ENCODE measurements around the gene CEACAM21.

DNA sequence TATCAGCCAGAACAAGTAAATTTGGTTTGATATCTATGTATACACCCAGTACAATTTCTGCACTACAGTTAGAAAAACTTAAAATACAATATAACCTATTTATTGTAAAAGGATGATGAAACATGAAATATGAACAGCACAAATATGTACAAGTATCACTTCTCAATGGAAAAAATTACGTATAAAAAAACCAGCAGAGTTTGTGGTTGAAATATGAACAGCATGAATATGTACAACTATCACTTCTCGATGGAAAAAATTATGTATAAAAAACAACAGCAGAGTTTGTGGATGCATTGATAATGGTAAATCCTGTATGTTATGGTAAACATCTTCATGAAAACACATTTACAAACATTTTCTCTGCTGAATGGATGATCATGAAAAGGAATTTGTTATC is 32.4 kb upstream of the CEACAM21 start:
- TF ChIP-seq TCF7L2 (IDR thresholded peaks at IDR 0.05; ENCODE audit: borderline replicate concordance, low read depth, low read length) = no peak
- TF ChIP-seq ZNF558 (tag by site-specific recombination; IDR thresholded peaks at IDR 0.05) = no peak
- TF ChIP-seq, protein P1, sequence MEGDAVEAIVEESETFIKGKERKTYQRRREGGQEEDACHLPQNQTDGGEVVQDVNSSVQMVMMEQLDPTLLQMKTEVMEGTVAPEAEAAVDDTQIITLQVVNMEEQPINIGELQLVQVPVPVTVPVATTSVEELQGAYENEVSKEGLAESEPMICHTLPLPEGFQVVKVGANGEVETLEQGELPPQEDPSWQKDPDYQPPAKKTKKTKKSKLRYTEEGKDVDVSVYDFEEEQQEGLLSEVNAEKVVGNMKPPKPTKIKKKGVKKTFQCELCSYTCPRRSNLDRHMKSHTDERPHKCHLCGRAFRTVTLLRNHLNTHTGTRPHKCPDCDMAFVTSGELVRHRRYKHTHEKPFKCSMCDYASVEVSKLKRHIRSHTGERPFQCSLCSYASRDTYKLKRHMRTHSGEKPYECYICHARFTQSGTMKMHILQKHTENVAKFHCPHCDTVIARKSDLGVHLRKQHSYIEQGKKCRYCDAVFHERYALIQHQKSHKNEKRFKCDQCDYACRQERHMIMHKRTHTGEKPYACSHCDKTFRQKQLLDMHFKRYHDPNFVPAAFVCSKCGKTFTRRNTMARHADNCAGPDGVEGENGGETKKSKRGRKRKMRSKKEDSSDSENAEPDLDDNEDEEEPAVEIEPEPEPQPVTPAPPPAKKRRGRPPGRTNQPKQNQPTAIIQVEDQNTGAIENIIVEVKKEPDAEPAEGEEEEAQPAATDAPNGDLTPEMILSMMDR (tag by site-specific recombination; IDR thresholded peaks at IDR 0.05) = no peak
- TF ChIP-seq, protein P2, sequence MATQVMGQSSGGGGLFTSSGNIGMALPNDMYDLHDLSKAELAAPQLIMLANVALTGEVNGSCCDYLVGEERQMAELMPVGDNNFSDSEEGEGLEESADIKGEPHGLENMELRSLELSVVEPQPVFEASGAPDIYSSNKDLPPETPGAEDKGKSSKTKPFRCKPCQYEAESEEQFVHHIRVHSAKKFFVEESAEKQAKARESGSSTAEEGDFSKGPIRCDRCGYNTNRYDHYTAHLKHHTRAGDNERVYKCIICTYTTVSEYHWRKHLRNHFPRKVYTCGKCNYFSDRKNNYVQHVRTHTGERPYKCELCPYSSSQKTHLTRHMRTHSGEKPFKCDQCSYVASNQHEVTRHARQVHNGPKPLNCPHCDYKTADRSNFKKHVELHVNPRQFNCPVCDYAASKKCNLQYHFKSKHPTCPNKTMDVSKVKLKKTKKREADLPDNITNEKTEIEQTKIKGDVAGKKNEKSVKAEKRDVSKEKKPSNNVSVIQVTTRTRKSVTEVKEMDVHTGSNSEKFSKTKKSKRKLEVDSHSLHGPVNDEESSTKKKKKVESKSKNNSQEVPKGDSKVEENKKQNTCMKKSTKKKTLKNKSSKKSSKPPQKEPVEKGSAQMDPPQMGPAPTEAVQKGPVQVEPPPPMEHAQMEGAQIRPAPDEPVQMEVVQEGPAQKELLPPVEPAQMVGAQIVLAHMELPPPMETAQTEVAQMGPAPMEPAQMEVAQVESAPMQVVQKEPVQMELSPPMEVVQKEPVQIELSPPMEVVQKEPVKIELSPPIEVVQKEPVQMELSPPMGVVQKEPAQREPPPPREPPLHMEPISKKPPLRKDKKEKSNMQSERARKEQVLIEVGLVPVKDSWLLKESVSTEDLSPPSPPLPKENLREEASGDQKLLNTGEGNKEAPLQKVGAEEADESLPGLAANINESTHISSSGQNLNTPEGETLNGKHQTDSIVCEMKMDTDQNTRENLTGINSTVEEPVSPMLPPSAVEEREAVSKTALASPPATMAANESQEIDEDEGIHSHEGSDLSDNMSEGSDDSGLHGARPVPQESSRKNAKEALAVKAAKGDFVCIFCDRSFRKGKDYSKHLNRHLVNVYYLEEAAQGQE (tag by site-specific recombination; IDR thresholded peaks at IDR 0.05) = no peak
- no peak for TF ChIP-seq ZSCAN23 (tag by site-specific recombination; IDR thresholded peaks at IDR 0.05)

Measured in HEK293 (cell line).